Right atrium auricular region (tissue), 2 donors: ENCODE data around the gene PSTPIP2. TPM values are rescaled to one million over a fixed set of nuclear protein-coding genes. Genes with fewer than 3 reads are reported as not detected.

Source experiments
- DNase-seq: peaks from one replicate; pipeline ENCODE4 v3.0.0-alpha.2; 2019; ENCODE audit warnings: low spot score
- H3K27ac ChIP-seq, 2 donors: fragments of 200-600 bp; sonication (generic); 1 replicate in 1 of 2; 2 replicates in 1 of 2; pipeline ENCODE4 v1.5.1; 2016 to 2019
- H3K27me3 ChIP-seq, 2 donors: fragments of 200-600 bp; sonication (generic); one replicate each; pipeline versions ENCODE4 v1.5.1 to v1.6.0; 2017 to 2019
- H3K36me3 ChIP-seq: fragments of 200-600 bp; sonication (generic); one replicate; pipeline ENCODE4 v1.5.1; 2016
- H3K4me1 ChIP-seq, 2 donors: fragments of 200-600 bp; sonication (generic); one replicate each; pipeline versions ENCODE4 v1.5.1 to v1.6.0; 2017 to 2019
- H3K4me3 ChIP-seq, 2 donors: fragments of 200-600 bp; sonication (generic); 1 replicate in 1 of 2; 2 replicates in 1 of 2; pipeline ENCODE4 v1.5.1; 2017 to 2019; ENCODE audit warnings: mild to moderate bottlenecking in 1 of 2, moderate library complexity in 1 of 2
- H3K9me3 ChIP-seq, 2 donors: fragments of 200-600 bp; sonication (generic); one replicate each; pipeline ENCODE4 v1.5.1; 2019
- CTCF ChIP-seq, 2 donors: fragments of 200-600 bp; sonication (generic); IDR thresholded peaks; one replicate each; pipeline ENCODE4 v1.5.1; 2019; ENCODE audit warnings: antibody characterized with exemption in 2 of 2
- total RNA-seq, 2 donors: library from RNA; depleted of rRNA; stranded (reverse); fragments of >200 nt; gene quantifications; one replicate each; pipeline ENCODE4 v1.1.0, GENCODE V29; 2016

PSTPIP2 gene
- 1 to 10 TPM; 3.4 to 3.9 TPM for total RNA-seq

GRCh38 chr18:46071653-46072375 is at the start of gene PSTPIP2:
TSS of gene PSTPIP2 (minus strand) at chr18:46072260. CDS start at chr18:46072188, 72 bp downstream.
- Histone ChIP-seq H3K4me1 (peaks cover 0 to 26% of the 10 kb centered on the region in 2 donors), H3K27ac (peak within 1 kb of the TSS in 1 of 2 donors; percentile 55), H3K36me3 (no peaks in the 10 kb centered on the region), H3K9me3 (peaks cover 0 to 7% of the 10 kb centered on the region in 2 donors), H3K27me3 (no peaks in the 10 kb centered on the region), H3K4me3 (peak within 1 kb of the TSS; percentile 63 to 72)
- DNase-seq, result no peak
- TF ChIP-seq CTCF (IDR thresholded peaks at IDR 0.05), result no peak

- H3K9me3 ChIP-seq, result no peaks in the 10 kb centered on the region
- no peaks in the 10 kb centered on the region for H3K27me3 ChIP-seq
- DNase-seq, result no peak
- no peaks in the 10 kb centered on the region for H3K36me3 ChIP-seq
- no peak overlapping the region for H3K27ac ChIP-seq
- TF ChIP-seq CTCF (IDR thresholded peaks at IDR 0.05), result no peak
- no peaks in the 10 kb centered on the region for H3K4me1 ChIP-seq
- H3K4me3 ChIP-seq, result no peak overlapping the region
Measured at GRCh38 chr18:46113751-46114150, 41.7 kb upstream of the PSTPIP2 start.

- H3K36me3 ChIP-seq, result no peaks in the 10 kb centered on the region
- H3K4me3 ChIP-seq, result no peak overlapping the region
- no peak overlapping the region for H3K27ac ChIP-seq
- TF ChIP-seq CTCF (IDR thresholded peaks at IDR 0.05), result no peak
- no peaks in the 10 kb centered on the region for H3K27me3 ChIP-seq
- DNase-seq, result no peak
- no peaks in the 10 kb centered on the region for H3K4me1 ChIP-seq
- H3K9me3 ChIP-seq, result no peaks in the 10 kb centered on the region
Measured at GRCh38 chr18:46110406-46110805, 38.3 kb upstream of the PSTPIP2 start.

- Histone ChIP-seq H3K4me1 (peaks cover 0 to 5% of the 10 kb centered on the region in 2 donors), H3K36me3 (no peaks in the 10 kb centered on the region), H3K27ac (no peak overlapping the region), H3K9me3 (no peaks in the 10 kb centered on the region), H3K4me3 (no peak overlapping the region), H3K27me3 (no peaks in the 10 kb centered on the region)
- no peak for DNase-seq
- TF ChIP-seq CTCF (IDR thresholded peaks at IDR 0.05), result no peak
Measured at GRCh38 chr18:46109386-46109785, 37.3 kb upstream of the PSTPIP2 start.

- peaks cover 0 to 9% of the 10 kb centered on the region in 2 donors for H3K4me1 ChIP-seq
- peak; percentile 94 for DNase-seq
Measured at GRCh38 chr18:46104128-46104911, 32.3 kb upstream of the PSTPIP2 start, which contains the start of gene HAUS1. TSS of gene HAUS1 (plus strand) at chr18:46104385. CDS start at chr18:46104412, 27 bp downstream.

More at GRCh38 chr18:46104128-46104911, 32.3 kb upstream of the PSTPIP2 start, which contains the start of gene HAUS1:
- Histone ChIP-seq H3K27me3 (no peaks in the 10 kb centered on the region), H3K9me3 (no peaks in the 10 kb centered on the region), H3K36me3 (no peaks in the 10 kb centered on the region), H3K4me3 (peak within 1 kb of the TSS; percentile 62 to 87), H3K27ac (peak within 1 kb of the TSS; percentile 73 to 84)
- no peak for TF ChIP-seq CTCF (IDR thresholded peaks at IDR 0.05)
